Right lobe of liver (tissue), 6 donors: ENCODE results near the gene CFAP52. TPM values are rescaled to one million over a fixed set of nuclear protein-coding genes. Genes with fewer than 3 reads are reported as not detected.
"Not testable (repeated sequence)": the region's sequence is repeated elsewhere in the genome, so short reads cannot be mapped to it uniquely, and the experiment has no call there.

Experiments used
- ATAC-seq, 4 donors: fragments of 200-7000 bp; cut with Tn5 transposase; one replicate each; pipeline ENCODE4 v1.9.1; 2020; ENCODE audit warnings: mild to moderate bottlenecking in 4 of 4, moderate library complexity in 4 of 4
- DNase-seq, 3 donors: peaks; one replicate each; pipeline ENCODE4 v3.0.0-alpha.2; 2020
- H3K27ac ChIP-seq, 3 donors: fragments of 200-600 bp; one replicate each; pipeline ENCODE4 v1.8.0; 2022
- H3K27me3 ChIP-seq, 2 donors: fragments of 200-600 bp; one replicate each; pipeline ENCODE4 v1.8.0; 2022
- H3K36me3 ChIP-seq, 4 donors: fragments of 200-600 bp; sonication (generic) in 1 of 4; one replicate each; pipeline versions ENCODE4 v1.5.1 to v1.8.0; 2017 to 2022; ENCODE audit warnings: control low read depth in 1 of 4
- H3K4me1 ChIP-seq, 4 donors: fragments of 200-600 bp; sonication (generic) in 1 of 4; one replicate each; pipeline versions ENCODE4 v1.5.1 to v1.8.0; 2017 to 2022; ENCODE audit warnings: control low read depth in 1 of 4
- H3K4me3 ChIP-seq, 3 donors: fragments of 200-600 bp; one replicate each; pipeline ENCODE4 v1.8.0; 2022
- H3K9me3 ChIP-seq, 4 donors: fragments of 200-600 bp; sonication (generic) in 1 of 4; one replicate each; pipeline versions ENCODE4 v1.5.1 to v1.8.0; 2017 to 2022; ENCODE audit warnings: control low read depth in 1 of 4
- POLR2A ChIP-seq: fragments of 450-650 bp; IDR thresholded peaks from one replicate; pipeline ENCODE4 v1.6.1; 2017; ENCODE audit warnings: antibody characterized with exemption, mild to moderate bottlenecking
- WGBS: methylation state at CpG from one replicate; pipeline ENCODE4 v1.1.6; 2018; ENCODE audit warnings: low coverage, low lambda C conversion rate; ENCODE audit not compliant: insufficient coverage; ENCODE audit errors: missing lambda C conversion rate; 5-methylcytosine and 5-hydroxymethylcytosine counted together
- intact Hi-C, 2 donors: fragments of 100-400 bp; cut with DNase I; formaldehyde crosslinking; loops; one replicate each; pipeline versions ENCODE4 v1.11.2 to v1.14.1; 2022
- total RNA-seq, 6 experiments: library from RNA; depleted of rRNA in 2 of 6; stranded (reverse); fragments of >200 nt in 2 of 6; fragmentation: NEBNext Ultra II Directional in 3 of 6; extraction: Animal tissue kit (Norgen Biotek cat#: 25700) in 3 of 6; gene quantifications; one replicate each; pipeline versions ENCODE4 v1.1.0 to v1.2.4, GENCODE V29; 2016 to 2023
- TF ChIP-seq, protein P1 (sequence below), 4 donors: fragments of 200-600 bp in 3 of 4; fragments of 450-650 bp in 1 of 4; IDR thresholded peaks; one replicate each; pipeline versions ENCODE4 v1.5.1 to v1.8.0; 2016 to 2022; ENCODE audit warnings: antibody characterized with exemption in 4 of 4, mild to moderate bottlenecking in 2 of 4
- donor health status: DM: no; HTN: yes; CAD: no.
- donor health status: DM: no; HTN: no; CAD: no.
- donor health status: DM: no; HTN: no; CAD: no.
- donor health status: DM: no; HTN: yes; CAD: no.
- donor health status: DM: no; HTN: yes; CAD: no.

Gene CFAP52
- total RNA-seq, 6 experiments from 2014 or later = not detected

DNA sequence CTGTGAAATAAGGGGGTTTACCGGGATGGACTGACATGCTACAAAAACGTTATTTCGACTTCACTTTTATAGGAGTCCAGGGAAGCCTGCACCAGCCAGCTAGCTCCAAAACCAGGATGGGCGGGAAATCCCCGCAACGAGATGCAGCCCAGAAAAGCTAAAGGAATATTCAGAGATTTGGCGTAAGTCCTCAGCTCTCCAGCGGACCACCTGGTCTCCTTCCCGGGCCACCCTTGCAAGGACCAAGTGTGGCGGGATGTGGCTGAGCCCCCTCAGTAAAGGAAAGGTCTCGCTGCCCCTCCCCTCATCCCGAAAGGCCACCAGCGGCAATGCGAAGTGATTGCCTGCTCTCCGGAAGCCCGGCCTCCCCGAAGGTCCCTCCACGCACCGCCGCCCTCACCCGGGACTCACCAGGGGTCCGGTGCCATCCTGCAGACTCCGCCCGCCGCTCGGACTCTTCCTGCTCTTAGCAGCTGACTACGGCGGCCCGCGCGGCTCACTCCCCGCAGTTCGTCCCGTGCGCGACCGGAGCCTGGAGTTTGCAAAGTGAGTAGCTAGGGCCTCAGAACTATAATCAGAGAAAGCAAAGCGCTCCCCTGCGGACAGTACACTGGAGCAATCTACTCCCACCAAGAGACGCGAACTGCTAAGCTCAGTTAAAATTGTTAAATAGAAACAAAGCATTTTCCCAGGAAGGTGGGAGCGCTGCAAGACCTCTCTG is 901 bp upstream of the CFAP52 start, which contains the start of gene STX8:
Gene STX8 (minus strand): TSS at position 440 of the 721 bp plus-strand sequence. CDS start 12 bp downstream, at position 428.
- Histone ChIP-seq H3K4me3 (peak within 1 kb of the TSS; percentile 75 to 93 (median 82)), H3K27me3 (no peaks in the 10 kb centered on the region), H3K4me1 (peaks cover 0 to 17% (median 5%) of the 10 kb centered on the region in 4 donors), H3K36me3 (peaks cover 0 to 2% (median 0%) of the 10 kb centered on the region in 4 donors), H3K9me3 (no peaks in the 10 kb centered on the region), H3K27ac (peak within 1 kb of the TSS in 1 of 3 donors; percentile 27)
- intact Hi-C loops = loop anchor here in 1 of 2 donors (10.0 kb wide), 1 partner anchor 99 kb away; no protein-coding TSS in a partner anchor
- WGBS = under 1% methylated on average over 26 of the region's 42 CpGs
- peak; percentile 95 to 96 (median 95) for DNase-seq
- ATAC-seq = peak; percentile 94 to 97 (median 96)
- TF ChIP-seq, protein P1, sequence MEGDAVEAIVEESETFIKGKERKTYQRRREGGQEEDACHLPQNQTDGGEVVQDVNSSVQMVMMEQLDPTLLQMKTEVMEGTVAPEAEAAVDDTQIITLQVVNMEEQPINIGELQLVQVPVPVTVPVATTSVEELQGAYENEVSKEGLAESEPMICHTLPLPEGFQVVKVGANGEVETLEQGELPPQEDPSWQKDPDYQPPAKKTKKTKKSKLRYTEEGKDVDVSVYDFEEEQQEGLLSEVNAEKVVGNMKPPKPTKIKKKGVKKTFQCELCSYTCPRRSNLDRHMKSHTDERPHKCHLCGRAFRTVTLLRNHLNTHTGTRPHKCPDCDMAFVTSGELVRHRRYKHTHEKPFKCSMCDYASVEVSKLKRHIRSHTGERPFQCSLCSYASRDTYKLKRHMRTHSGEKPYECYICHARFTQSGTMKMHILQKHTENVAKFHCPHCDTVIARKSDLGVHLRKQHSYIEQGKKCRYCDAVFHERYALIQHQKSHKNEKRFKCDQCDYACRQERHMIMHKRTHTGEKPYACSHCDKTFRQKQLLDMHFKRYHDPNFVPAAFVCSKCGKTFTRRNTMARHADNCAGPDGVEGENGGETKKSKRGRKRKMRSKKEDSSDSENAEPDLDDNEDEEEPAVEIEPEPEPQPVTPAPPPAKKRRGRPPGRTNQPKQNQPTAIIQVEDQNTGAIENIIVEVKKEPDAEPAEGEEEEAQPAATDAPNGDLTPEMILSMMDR (IDR thresholded peaks at IDR 0.05) = peak in 1 of 4 donors; percentile 7
- TF ChIP-seq POLR2A = peak; percentile 53

DNA sequence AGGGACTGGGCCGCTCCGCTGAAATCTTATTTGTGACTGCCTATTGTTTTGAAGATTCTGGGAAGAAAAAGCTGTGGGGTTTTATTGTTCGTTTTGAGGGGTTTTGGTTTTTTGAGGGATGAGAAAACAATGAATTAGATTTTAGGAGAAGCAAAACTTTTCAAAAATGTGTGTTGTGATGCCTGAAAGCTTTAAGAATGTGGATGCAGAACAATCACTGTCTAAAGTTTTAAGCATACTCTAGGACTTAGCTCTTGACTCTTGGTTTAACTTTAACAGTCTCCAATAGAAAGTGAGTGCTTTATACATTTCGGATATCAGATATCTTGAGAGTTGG is 899 bp downstream of the CFAP52 start:
- TF ChIP-seq, protein P1 (IDR thresholded peaks at IDR 0.05) = no peak
- TF ChIP-seq POLR2A = no peak
- ATAC-seq (no peak), DNase-seq (no peak)
- Histone ChIP-seq H3K4me3 (no peak overlapping the region), H3K27ac (no peak overlapping the region), H3K27me3 (no peaks in the 10 kb centered on the region), H3K9me3 (no peaks in the 10 kb centered on the region), H3K4me1 (peaks cover 0 to 17% (median 5%) of the 10 kb centered on the region in 4 donors), H3K36me3 (no peaks in the 10 kb centered on the region)
- WGBS = 12% methylated on average over 4 of the region's 4 CpGs
- intact Hi-C loops = loop anchor here in 1 of 2 donors (10.0 kb wide), 1 partner anchor 97 kb away; no protein-coding TSS in a partner anchor

DNA sequence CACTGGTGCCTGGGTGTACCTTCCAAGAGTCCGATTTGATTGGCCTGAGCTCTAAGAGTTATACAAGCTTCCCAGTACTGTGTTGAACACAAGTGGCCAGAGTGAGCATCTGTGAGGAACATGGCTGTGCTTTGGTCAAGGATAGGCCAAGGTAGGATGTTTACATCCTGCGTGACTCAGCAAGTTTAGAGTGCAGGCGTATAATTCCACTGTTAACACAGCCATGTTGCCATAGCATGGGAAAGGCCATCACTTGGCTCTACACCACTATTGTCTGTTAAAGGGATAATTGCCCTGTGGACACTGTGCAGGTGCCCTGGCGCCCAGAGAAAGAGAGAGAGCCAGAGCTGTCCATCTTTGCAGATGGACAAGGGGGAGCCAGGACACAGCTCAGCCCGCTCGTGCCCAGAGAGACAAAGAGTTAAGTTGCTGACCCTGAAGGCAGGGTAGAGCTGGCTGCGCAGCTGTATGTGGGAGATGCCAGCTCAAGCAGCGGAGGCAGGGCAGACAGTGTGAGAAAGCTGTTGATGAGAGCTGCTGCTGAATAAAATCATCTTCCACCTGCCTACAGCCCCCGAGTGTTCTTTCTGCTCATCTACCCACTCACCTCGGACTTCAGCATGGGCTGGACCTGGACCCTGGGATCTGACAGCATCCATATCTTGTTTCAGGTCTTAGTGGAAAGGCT is 11.7 kb downstream of the CFAP52 start:
- Histone ChIP-seq H3K4me1 (no peaks in the 10 kb centered on the region), H3K4me3 (no peak overlapping the region), H3K27ac (no peak overlapping the region), H3K27me3 (no peaks in the 10 kb centered on the region), H3K9me3 (no peaks in the 10 kb centered on the region), H3K36me3 (no peaks in the 10 kb centered on the region)
- 66% methylated on average over 5 of the region's 10 CpGs for WGBS
- intact Hi-C loops = no loop called here
- no peak for TF ChIP-seq POLR2A
- TF ChIP-seq, protein P1 (IDR thresholded peaks at IDR 0.05) = no peak
- DNase-seq (no peak), ATAC-seq (no peak)

DNA sequence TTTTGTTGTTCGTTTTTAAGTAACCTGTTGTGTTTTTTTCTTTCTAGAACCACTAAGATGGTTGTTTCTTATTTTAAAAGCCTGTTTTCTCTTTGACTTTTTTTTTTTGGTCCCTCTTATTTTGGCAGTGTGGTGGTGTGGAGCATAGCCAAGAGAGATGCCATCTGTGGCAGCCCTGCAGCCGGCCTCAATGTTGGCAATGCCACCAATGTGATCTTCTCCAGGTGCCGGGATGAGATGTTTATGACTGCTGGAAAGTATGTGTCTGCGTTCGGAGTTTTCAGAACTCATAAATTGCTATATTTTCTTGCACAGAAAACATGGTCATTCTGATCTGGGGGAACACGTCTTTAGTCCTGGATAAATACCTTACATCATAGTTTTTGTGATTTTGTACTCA is 17.6 kb downstream of the CFAP52 start:
- Histone ChIP-seq H3K4me1 (no peaks in the 10 kb centered on the region), H3K27ac (no peak overlapping the region), H3K36me3 (no peaks in the 10 kb centered on the region), H3K9me3 (no peaks in the 10 kb centered on the region), H3K4me3 (no peak overlapping the region), H3K27me3 (no peaks in the 10 kb centered on the region)
- no peak for DNase-seq
- no peak for ATAC-seq
- 67% methylated on average over 6 of the region's 6 CpGs for WGBS
- intact Hi-C loops = no loop called here
- no peak for TF ChIP-seq POLR2A
- TF ChIP-seq, protein P1 (IDR thresholded peaks at IDR 0.05) = no peak

DNA sequence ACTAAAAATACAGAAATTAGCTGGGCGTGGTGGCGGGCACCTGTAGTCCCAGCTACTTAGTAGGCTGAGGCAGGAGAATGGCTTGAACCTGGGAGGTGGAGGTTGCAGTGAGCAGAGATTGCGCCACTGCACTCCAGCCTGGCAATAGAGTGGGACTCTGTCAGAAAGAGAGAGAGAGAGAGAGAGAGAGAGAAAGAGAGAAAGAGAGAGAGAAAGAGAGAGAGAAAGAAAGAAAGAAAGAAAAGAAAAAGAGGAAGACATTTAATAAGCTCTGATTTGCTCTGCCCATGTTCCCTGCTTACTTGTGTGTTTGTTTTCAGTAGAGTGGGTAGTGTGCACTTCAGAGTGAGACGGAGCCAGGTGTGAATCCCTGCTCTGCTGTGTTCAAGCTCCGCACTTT is 21.2 kb downstream of the CFAP52 start:
- 92% methylated on average over 3 of the region's 5 CpGs for WGBS
- DNase-seq, intact Hi-C loops: not testable (repeated sequence)

More for the DNA sequence above, 21.2 kb downstream of the CFAP52 start:
- not testable (repeated sequence) for H3K9me3 ChIP-seq, H3K36me3 ChIP-seq, ATAC-seq, H3K27ac ChIP-seq, H3K4me3 ChIP-seq, H3K4me1 ChIP-seq, H3K27me3 ChIP-seq
